Endothelial cell of umbilical vein (primary cell): Measurements from ENCODE around the gene ZNF43. TPM values are rescaled to one million over a fixed set of nuclear protein-coding genes. Genes with fewer than 3 reads are reported as not detected.

Source experiments
- BruUV-seq: library from RNA; stranded (reverse); fragments of 400-500 nt; replicated peaks from 2 replicates; lab custom pipeline; 2021; lab: Mats Ljungman, UMichigan
- CTCF ChIA-PET: fragments of 300-600, 350-600 bp; sonication (Branson Sonifier 250); formaldehyde crosslinking; loops from one replicate; lab custom pipeline; 2021; ENCODE audit warnings: antibody characterized with exemption, inconsistent platforms; lab: Charles Lee
- POLR2A ChIA-PET: fragments of 300-600, 350-600 bp; sonication (Branson Sonifier 250); formaldehyde crosslinking; loops from one replicate; lab custom pipeline; 2021; ENCODE audit warnings: antibody characterized with exemption, inconsistent platforms; lab: Charles Lee
- DNase-seq: peaks from one replicate; pipeline ENCODE4 v3.0.0-alpha.2; 2011; ENCODE audit warnings: low read depth, low spot score
- FAIRE-seq: peaks from 2 replicates; lab custom pipeline; 2011; peaks lifted over from hg19 to GRCh38; lab: Jason Lieb, UNC
- H2AFZ ChIP-seq: 2 replicates; pipeline ENCODE4 v1.6.0; 2012; ENCODE audit warnings: low read depth, low read length, control low read depth, inconsistent platforms
- H3K27ac ChIP-seq: 2 replicates; pipeline ENCODE4 v1.5.1; 2011; ENCODE audit warnings: low read depth, mild to moderate bottlenecking, control low read depth, low read length, moderate library complexity; ENCODE audit not compliant: insufficient read depth
- H3K27me3 ChIP-seq, 2 experiments: 2 replicates each; pipeline versions ENCODE4 v1.6.0 to v1.6.1; 2011; ENCODE audit warnings: low read length in 2 of 2, mixed read lengths in 1 of 2; ENCODE audit not compliant: control insufficient read depth in 2 of 2, insufficient read depth in 2 of 2
- H3K36me3 ChIP-seq, 2 experiments: 2 replicates in 1 of 2; 3 replicates in 1 of 2; pipeline ENCODE4 v1.5.1; 2011; ENCODE audit warnings: low read length in 2 of 2, mild to moderate bottlenecking in 1 of 2, moderate library complexity in 1 of 2; ENCODE audit not compliant: control insufficient read depth in 2 of 2, insufficient read depth in 2 of 2; ENCODE audit errors: extremely low read depth in 1 of 2
- H3K4me1 ChIP-seq: 3 replicates; pipeline ENCODE4 v1.5.1; 2011; ENCODE audit warnings: mild to moderate bottlenecking, low read length; ENCODE audit not compliant: control insufficient read depth, insufficient read depth; ENCODE audit errors: extremely low read depth
- H3K4me2 ChIP-seq: 2 replicates; pipeline ENCODE4 v1.6.1; 2011; ENCODE audit warnings: low read length, control low read depth, mixed read lengths; ENCODE audit not compliant: insufficient read depth
- H3K4me3 ChIP-seq, 3 experiments: fragments of 200-600 bp in 1 of 3; sonication (generic), shearing (Covaris generic) in 1 of 3; replicated peaks in 1 of 3; 2 replicates each; pipeline ENCODE4 v1.5.1; 2011 to 2016; ENCODE audit warnings: control low read depth in 3 of 3, low read length in 3 of 3, mild to moderate bottlenecking in 2 of 3, inconsistent platforms in 1 of 3, low read depth in 1 of 3, moderate library complexity in 1 of 3; ENCODE audit not compliant: insufficient read depth in 1 of 3
- H3K79me2 ChIP-seq: 2 replicates; pipeline ENCODE4 v1.6.0; 2012; ENCODE audit warnings: low read length, inconsistent platforms; ENCODE audit not compliant: control insufficient read depth, insufficient read depth
- H3K9ac ChIP-seq: replicated peaks from 2 replicates; pipeline ENCODE3; 2011; ENCODE audit warnings: low read length, control low read depth; ENCODE audit not compliant: insufficient read depth; ENCODE audit errors: extremely low read depth
- H3K9me1 ChIP-seq: replicated peaks from 3 replicates; pipeline ENCODE4 v1.6.0; 2011; ENCODE audit warnings: mild to moderate bottlenecking, low read length; ENCODE audit not compliant: control insufficient read depth, insufficient read depth; ENCODE audit errors: extremely low read depth
- H3K9me3 ChIP-seq: replicated peaks from 2 replicates; pipeline ENCODE4 v1.5.1; 2012; ENCODE audit warnings: low read length, inconsistent platforms; ENCODE audit not compliant: control insufficient read depth, insufficient read depth
- H4K20me1 ChIP-seq: replicated peaks from 2 replicates; pipeline ENCODE3; 2011; ENCODE audit warnings: mild to moderate bottlenecking, low read length; ENCODE audit not compliant: control insufficient read depth, insufficient read depth; ENCODE audit errors: extremely low read depth
- CTCF ChIP-seq, 2 donors: IDR thresholded peaks; 1 replicate in 1 of 2; 2 replicates in 1 of 2; pipeline ENCODE4 v1.5.1; 2011; ENCODE audit warnings: low read length in 2 of 2, mild to moderate bottlenecking in 2 of 2, moderate library complexity in 2 of 2, control low read depth in 1 of 2, inconsistent platforms in 1 of 2, low read depth in 1 of 2; ENCODE audit not compliant: insufficient read depth in 1 of 2; ENCODE audit errors: extremely low read depth in 1 of 2
- GATA2 ChIP-seq: IDR thresholded peaks from 2 replicates; pipeline ENCODE4 v1.7.0; 2011; ENCODE audit warnings: low read depth, mild to moderate bottlenecking, moderate library complexity, mixed read lengths, low read length; ENCODE audit not compliant: insufficient read length, insufficient read depth
- JUN ChIP-seq: IDR thresholded peaks from 2 replicates; pipeline ENCODE4 v1.6.1; 2011; ENCODE audit warnings: borderline replicate concordance, low read depth; ENCODE audit not compliant: insufficient read length, insufficient read depth
- MAX ChIP-seq: IDR thresholded peaks from 2 replicates; pipeline ENCODE4 v1.6.1; 2011; ENCODE audit not compliant: insufficient read depth, insufficient read length
- POLR2A ChIP-seq: IDR thresholded peaks from 2 replicates; pipeline ENCODE4 v1.6.1; 2012; ENCODE audit warnings: low read depth, mild to moderate bottlenecking, control low read depth, low read length
- POLR2AphosphoS5 ChIP-seq: IDR thresholded peaks from 2 replicates; pipeline ENCODE4 v1.6.1; 2012; ENCODE audit warnings: low read depth, mild to moderate bottlenecking, control low read depth, low read length, moderate library complexity; ENCODE audit not compliant: insufficient read depth
- dilution Hi-C: fragments of 300-500 bp; cut with MboI; formaldehyde crosslinking; loops from one replicate; pipeline ENCODE4 v1.15.0; 2019; ENCODE audit warnings: low sequenced_read_pairs; ENCODE audit not compliant: extremely low pct_ligation_motif_present
- intact Hi-C: fragments of 100-400 bp; cut with micrococcal nuclease; formaldehyde crosslinking; loops from one replicate; pipeline ENCODE4 v1.10.0; 2022
- polyA plus RNA-seq, 4 experiments: library from polyadenylated mRNA; depleted of rRNA in 3 of 4; stranded (reverse) in 3 of 4; unstranded in 1 of 4; fragments of >200 nt; gene quantifications; 2 replicates each; pipeline versions ENCODE4 v1.2.1 to v1.2.3, GENCODE V29; 2011 to 2012; ENCODE audit warnings: missing spikeins in 1 of 4
- total RNA-seq: library from RNA; stranded (reverse); gene quantifications from 2 replicates; pipeline ENCODE4 v1.2.3, GENCODE V29; 2021

Gene ZNF43
- total and polyA plus RNA-seq, 2 donors (not counting 3 experiments of a cell fraction or from before 2014, with no cell fraction given), result 6.4 to 21.1 TPM

- dilution Hi-C loops, result no loop called here
- POLR2A ChIA-PET, result interaction anchor here (0.6 to 2.2 kb wide), 6 partner anchors 9 to 774 kb away, joined by 3 to 24 read pairs (median 7); partner anchors contain the start of genes ZNF100 and ZNF708
- FAIRE-seq, result no peak
Observed at GRCh38 chr19:21835429-21835809, 563 bp downstream of the ZNF43 start.

More at GRCh38 chr19:21835429-21835809, 563 bp downstream of the ZNF43 start:
- H3K4me2 ChIP-seq, result peak overlapping the region; percentile 43
- no peaks in the 10 kb centered on the region for H4K20me1 ChIP-seq
- H3K27me3 ChIP-seq, result no peaks in the 10 kb centered on the region
- TF ChIP-seq POLR2AphosphoS5 (no peak), MAX (no peak), CTCF (IDR thresholded peaks at IDR 0.05; ENCODE audit: extremely low read depth in 1 of 2, insufficient read depth in 1 of 2, low read depth in 1 of 2, low read length in 2 of 2) (no peak), JUN (no peak), POLR2A (no peak), GATA2 (no peak)
- H3K9ac ChIP-seq, result peak overlapping the region; percentile 89
- DNase-seq, result no peak
- no peaks in the 10 kb centered on the region for H3K9me1 ChIP-seq
- no peaks in the 10 kb centered on the region for H3K4me1 ChIP-seq
- H2AFZ ChIP-seq, result peak overlapping the region; percentile 73
- peaks cover 11% of the 10 kb centered on the region for H3K79me2 ChIP-seq
- BruUV-seq, result no TSS peak
- H3K9me3 ChIP-seq, result no peaks in the 10 kb centered on the region
- peak overlapping the region; percentile 50 to 74 (median 56) for H3K4me3 ChIP-seq
- CTCF ChIA-PET, result interaction anchor here (1.0 to 2.2 kb wide), 3 partner anchors 9 to 55 kb away, joined by 3 to 19 read pairs (median 3); no protein-coding TSS in a partner anchor
- peaks cover 4 to 8% of the 10 kb centered on the region in 2 experiments for H3K36me3 ChIP-seq
- intact Hi-C loops, result loop anchor here (10.0 kb wide), 1 partner anchor 811 kb away; the partner anchor contains the start of gene ZNF430
- H3K27ac ChIP-seq, result peak overlapping the region; percentile 84
